ENCODE measurements around the gene ACTL8. TPM values are rescaled to one million over a fixed set of nuclear protein-coding genes. Genes with fewer than 3 reads are reported as not detected.

The ACTL8 gene
- total RNA-seq, 3 donors from 2014 or later = not detected

DNA sequence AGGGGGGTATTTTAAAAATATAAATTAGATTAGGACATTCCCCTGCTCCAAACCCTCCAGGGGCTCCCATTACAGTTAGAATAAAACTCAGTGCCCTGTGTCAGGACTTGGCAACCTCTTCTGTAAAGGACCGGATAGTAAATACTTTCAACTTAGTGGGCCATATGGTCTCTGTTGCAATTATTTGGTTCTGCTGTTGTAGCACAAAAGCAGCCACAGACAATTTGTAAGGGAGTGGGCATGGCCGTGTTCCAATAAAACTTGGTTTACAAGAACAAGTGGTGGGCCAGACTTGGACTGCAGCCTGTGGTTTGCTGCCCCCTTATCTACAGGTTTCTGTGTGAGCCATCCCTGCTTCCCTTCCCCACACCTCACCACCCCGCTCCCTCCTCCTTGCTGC lies 92.0 kb downstream of the ACTL8 start:
- Histone ChIP-seq H3K27ac (no peak overlapping the region), H3K9me3 (peaks cover 3 to 6% of the 10 kb centered on the region in 2 donors), H3K27me3 (peaks cover 0 to 24% of the 10 kb centered on the region in 2 donors), H3K4me1 (no peaks in the 10 kb centered on the region), H3K4me3 (no peak overlapping the region), H3K36me3 (no peaks in the 10 kb centered on the region)
- intact Hi-C loops (cut with DNase I; ENCODE audit: low total_unique reads) = no loop called here
- no peak for DNase-seq (ENCODE audit: low spot score in 2 of 2)
- TF ChIP-seq POLR2AphosphoS5 (IDR thresholded peaks at IDR 0.05) (no peak), POLR2A (IDR thresholded peaks at IDR 0.05) (no peak)
- TF ChIP-seq, protein P1, sequence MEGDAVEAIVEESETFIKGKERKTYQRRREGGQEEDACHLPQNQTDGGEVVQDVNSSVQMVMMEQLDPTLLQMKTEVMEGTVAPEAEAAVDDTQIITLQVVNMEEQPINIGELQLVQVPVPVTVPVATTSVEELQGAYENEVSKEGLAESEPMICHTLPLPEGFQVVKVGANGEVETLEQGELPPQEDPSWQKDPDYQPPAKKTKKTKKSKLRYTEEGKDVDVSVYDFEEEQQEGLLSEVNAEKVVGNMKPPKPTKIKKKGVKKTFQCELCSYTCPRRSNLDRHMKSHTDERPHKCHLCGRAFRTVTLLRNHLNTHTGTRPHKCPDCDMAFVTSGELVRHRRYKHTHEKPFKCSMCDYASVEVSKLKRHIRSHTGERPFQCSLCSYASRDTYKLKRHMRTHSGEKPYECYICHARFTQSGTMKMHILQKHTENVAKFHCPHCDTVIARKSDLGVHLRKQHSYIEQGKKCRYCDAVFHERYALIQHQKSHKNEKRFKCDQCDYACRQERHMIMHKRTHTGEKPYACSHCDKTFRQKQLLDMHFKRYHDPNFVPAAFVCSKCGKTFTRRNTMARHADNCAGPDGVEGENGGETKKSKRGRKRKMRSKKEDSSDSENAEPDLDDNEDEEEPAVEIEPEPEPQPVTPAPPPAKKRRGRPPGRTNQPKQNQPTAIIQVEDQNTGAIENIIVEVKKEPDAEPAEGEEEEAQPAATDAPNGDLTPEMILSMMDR (IDR thresholded peaks at IDR 0.05) = no peak

GRCh38 chr1:17849216-17849615 lies 94.1 kb downstream of the ACTL8 start:
- H3K9me3 ChIP-seq = peaks cover 3 to 6% of the 10 kb centered on the region in 2 donors
- TF ChIP-seq POLR2A (IDR thresholded peaks at IDR 0.05) (no peak), POLR2AphosphoS5 (IDR thresholded peaks at IDR 0.05) (no peak)
- TF ChIP-seq, protein P1 (IDR thresholded peaks at IDR 0.05) = no peak
- H3K4me3 ChIP-seq = no peak overlapping the region
- no peaks in the 10 kb centered on the region for H3K36me3 ChIP-seq
- intact Hi-C loops (cut with DNase I; ENCODE audit: low total_unique reads) = no loop called here
- H3K27me3 ChIP-seq = peaks cover 0 to 9% of the 10 kb centered on the region in 2 donors
- no peaks in the 10 kb centered on the region for H3K4me1 ChIP-seq
- DNase-seq (ENCODE audit: low spot score in 2 of 2) = no peak
- no peak overlapping the region for H3K27ac ChIP-seq

- peaks cover 3 to 6% of the 10 kb centered on the region in 2 donors for H3K9me3 ChIP-seq
- no peaks in the 10 kb centered on the region for H3K4me1 ChIP-seq
- DNase-seq (ENCODE audit: low spot score in 2 of 2) = no peak
- intact Hi-C loops (cut with DNase I; ENCODE audit: low total_unique reads) = no loop called here
- H3K36me3 ChIP-seq = no peaks in the 10 kb centered on the region
- no peaks in the 10 kb centered on the region for H3K27me3 ChIP-seq
- no peak overlapping the region for H3K4me3 ChIP-seq
- H3K27ac ChIP-seq = no peak overlapping the region
- TF ChIP-seq POLR2A (IDR thresholded peaks at IDR 0.05) (no peak), POLR2AphosphoS5 (IDR thresholded peaks at IDR 0.05) (no peak)
- TF ChIP-seq, protein P1 (IDR thresholded peaks at IDR 0.05) = no peak
Measured at GRCh38 chr1:17851056-17851455, 95.9 kb downstream of the ACTL8 start.

- Histone ChIP-seq H3K9me3 (peaks cover 3 to 6% of the 10 kb centered on the region in 2 donors), H3K27me3 (no peaks in the 10 kb centered on the region), H3K4me1 (no peaks in the 10 kb centered on the region), H3K4me3 (no peak overlapping the region), H3K27ac (no peak overlapping the region), H3K36me3 (no peaks in the 10 kb centered on the region)
- intact Hi-C loops (cut with DNase I; ENCODE audit: low total_unique reads) = no loop called here
- TF ChIP-seq, protein P1 (IDR thresholded peaks at IDR 0.05) = no peak
- TF ChIP-seq POLR2A (IDR thresholded peaks at IDR 0.05) (no peak), POLR2AphosphoS5 (IDR thresholded peaks at IDR 0.05) (no peak)
- no peak for DNase-seq (ENCODE audit: low spot score in 2 of 2)
Measured at GRCh38 chr1:17852383-17852782, 97.2 kb downstream of the ACTL8 start.

- Histone ChIP-seq H3K9me3 (no peaks in the 10 kb centered on the region), H3K4me1 (no peaks in the 10 kb centered on the region), H3K27ac (no peak overlapping the region), H3K27me3 (no peaks in the 10 kb centered on the region), H3K4me3 (no peak overlapping the region), H3K36me3 (no peaks in the 10 kb centered on the region)
- TF ChIP-seq POLR2AphosphoS5 (IDR thresholded peaks at IDR 0.05) (no peak), POLR2A (IDR thresholded peaks at IDR 0.05) (no peak)
- TF ChIP-seq, protein P1 (IDR thresholded peaks at IDR 0.05) = no peak
- DNase-seq (ENCODE audit: low spot score in 2 of 2) = no peak
- intact Hi-C loops (cut with DNase I; ENCODE audit: low total_unique reads) = no loop called here
Measured at GRCh38 chr1:17853241-17853935, 98.3 kb downstream of the ACTL8 start.
